OCI-LY3 (cell line): Measurements from ENCODE around the gene NHERF2.

Experiments
- CTCF ChIP-seq: fragments of 200-600, 300-600 bp; sonication (generic); IDR thresholded peaks from 2 replicates; pipeline ENCODE4 v1.5.1; 2014; ENCODE audit warnings: antibody characterized with exemption, low read length, low read depth
- EZH2phosphoT487 ChIP-seq: fragments of 200-600 bp; shearing (Covaris generic); IDR thresholded peaks from 2 replicates; pipeline ENCODE4 v1.6.1; 2018; ENCODE audit warnings: antibody characterized with exemption, mixed run types, low read depth

- TF ChIP-seq CTCF, result 0 out of 2 replicates have a peak, but pooled peaks have one; percentile 8
- TF ChIP-seq EZH2phosphoT487, result no peak
Measured at GRCh38 chr16:2047330-2048115, 20.8 kb downstream of the NHERF2 start, which contains the start of the genes NTHL1 and TSC2.
